Sigmoid colon (tissue), 4 donors: ENCODE data around the gene MUC6.

Source experiments
- CTCF ChIP-seq, 4 experiments: fragments of 450-650 bp in 3 of 4; fragments of 200-600 bp in 1 of 4; IDR thresholded peaks; one replicate each; pipeline ENCODE4 v1.5.1; 2016 to 2019; ENCODE audit warnings: antibody characterized with exemption in 4 of 4, mild to moderate bottlenecking in 3 of 4, moderate library complexity in 2 of 4
- EP300 ChIP-seq, 4 donors: sonication (generic); formaldehyde crosslinking; IDR thresholded peaks; one replicate each; pipeline ENCODE4 v1.6.1; 2017; ENCODE audit warnings: antibody characterized with exemption in 4 of 4
- POLR2A ChIP-seq, 2 donors: fragments of 450-650 bp; IDR thresholded peaks; one replicate each; pipeline ENCODE4 v1.6.1; 2016; ENCODE audit warnings: antibody characterized with exemption in 2 of 2, mild to moderate bottlenecking in 2 of 2, moderate library complexity in 2 of 2
- POLR2AphosphoS5 ChIP-seq, 4 donors: sonication (generic); formaldehyde crosslinking; IDR thresholded peaks; one replicate each; pipeline ENCODE4 v1.6.1; 2017; ENCODE audit warnings: antibody characterized with exemption in 4 of 4

GRCh38 chr11:980438-981357, 55.8 kb downstream of the MUC6 start:
- TF ChIP-seq CTCF (IDR thresholded peaks at IDR 0.05) (no peak), POLR2AphosphoS5 (IDR thresholded peaks at IDR 0.05) (no peak), EP300 (IDR thresholded peaks at IDR 0.05) (no peak), POLR2A (IDR thresholded peaks at IDR 0.05) (no peak)
